Astrocyte (in vitro differentiated cells and primary cell): Measurements from ENCODE around the gene CDT1.

Source experiments
- EZH2 ChIP-seq: IDR thresholded peaks from 2 replicates; pipeline ENCODE4 v1.6.1; 2012; ENCODE audit warnings: mild to moderate bottlenecking, low read length, inconsistent platforms; ENCODE audit not compliant: insufficient read depth
- TF ChIP-seq, protein P1 (sequence below): IDR thresholded peaks from 2 replicates; pipeline ENCODE4 v1.5.1; 2011; ENCODE audit warnings: low read depth, mild to moderate bottlenecking, inconsistent platforms, low read length, moderate library complexity; ENCODE audit not compliant: insufficient read depth

DNA sequence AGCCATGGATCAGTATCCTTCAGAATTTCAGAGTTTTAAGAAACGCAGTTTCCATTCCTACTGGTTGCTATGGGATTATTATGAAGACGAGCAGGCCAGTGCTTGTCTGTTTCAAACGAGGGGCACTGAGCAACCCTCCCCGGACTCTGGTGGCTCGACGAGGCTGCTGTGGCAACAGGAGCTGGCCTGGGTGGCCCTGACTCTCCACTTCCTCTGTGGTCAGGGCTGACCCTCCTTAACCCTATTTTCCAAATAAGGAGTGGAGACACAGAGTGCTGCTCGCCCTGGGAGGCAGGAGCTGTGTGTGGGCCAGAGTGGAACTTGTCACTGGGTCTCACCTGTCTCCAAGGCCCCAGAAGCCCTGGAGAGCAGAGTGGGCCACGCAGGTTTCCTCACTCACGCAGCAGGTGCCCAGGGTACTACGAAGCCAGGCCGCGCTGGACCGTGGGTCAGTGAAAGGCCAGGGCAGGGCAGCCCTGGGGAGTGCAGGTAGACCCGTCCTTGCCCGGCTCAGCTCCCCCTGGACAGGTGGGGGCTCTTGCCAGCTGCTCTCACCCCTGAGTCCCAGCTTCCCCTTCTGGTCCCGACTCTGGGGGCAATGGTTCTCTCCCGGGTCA lies 49.8 kb downstream of the CDT1 start:
- TF ChIP-seq, protein P1, sequence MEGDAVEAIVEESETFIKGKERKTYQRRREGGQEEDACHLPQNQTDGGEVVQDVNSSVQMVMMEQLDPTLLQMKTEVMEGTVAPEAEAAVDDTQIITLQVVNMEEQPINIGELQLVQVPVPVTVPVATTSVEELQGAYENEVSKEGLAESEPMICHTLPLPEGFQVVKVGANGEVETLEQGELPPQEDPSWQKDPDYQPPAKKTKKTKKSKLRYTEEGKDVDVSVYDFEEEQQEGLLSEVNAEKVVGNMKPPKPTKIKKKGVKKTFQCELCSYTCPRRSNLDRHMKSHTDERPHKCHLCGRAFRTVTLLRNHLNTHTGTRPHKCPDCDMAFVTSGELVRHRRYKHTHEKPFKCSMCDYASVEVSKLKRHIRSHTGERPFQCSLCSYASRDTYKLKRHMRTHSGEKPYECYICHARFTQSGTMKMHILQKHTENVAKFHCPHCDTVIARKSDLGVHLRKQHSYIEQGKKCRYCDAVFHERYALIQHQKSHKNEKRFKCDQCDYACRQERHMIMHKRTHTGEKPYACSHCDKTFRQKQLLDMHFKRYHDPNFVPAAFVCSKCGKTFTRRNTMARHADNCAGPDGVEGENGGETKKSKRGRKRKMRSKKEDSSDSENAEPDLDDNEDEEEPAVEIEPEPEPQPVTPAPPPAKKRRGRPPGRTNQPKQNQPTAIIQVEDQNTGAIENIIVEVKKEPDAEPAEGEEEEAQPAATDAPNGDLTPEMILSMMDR = no peak
- TF ChIP-seq EZH2 = no peak
